Ectodermal cell (in vitro differentiated cells): ENCODE measurements around the gene SUN2.

Source experiments
- H3K27ac ChIP-seq: 2 replicates; pipeline ENCODE4 v1.7.0; 2013; ENCODE audit warnings: mild to moderate bottlenecking, low read depth, low read length; ENCODE audit not compliant: insufficient read depth, poor library complexity, severe bottlenecking
- H3K27me3 ChIP-seq: 2 replicates; pipeline ENCODE4 v1.7.0; 2013; ENCODE audit warnings: mild to moderate bottlenecking, low read length; ENCODE audit not compliant: insufficient read depth, control insufficient read depth, poor library complexity, severe bottlenecking
- H3K36me3 ChIP-seq: one replicate; pipeline ENCODE4 v1.7.0; 2013; ENCODE audit warnings: low read length; ENCODE audit not compliant: control insufficient read depth, insufficient read depth
- H3K4me1 ChIP-seq: one replicate; pipeline ENCODE4 v1.7.0; 2013; ENCODE audit warnings: low read length; ENCODE audit not compliant: control insufficient read depth, insufficient read depth
- H3K4me3 ChIP-seq: 2 replicates; pipeline ENCODE4 v1.7.0; 2013; ENCODE audit warnings: low read depth, low read length, control low read depth; ENCODE audit not compliant: insufficient read depth
- H3K9me3 ChIP-seq: 2 replicates; pipeline ENCODE4 v1.7.0; 2013; ENCODE audit warnings: mild to moderate bottlenecking, low read length, moderate library complexity; ENCODE audit not compliant: control insufficient read depth
- WGBS, 2 experiments: methylation state at CpG; one replicate each; pipeline ENCODE4 v1.1.7; 2013; ENCODE audit warnings: missing lambda C conversion rate in 2 of 2; 5-methylcytosine and 5-hydroxymethylcytosine counted together

SUN2 gene

GRCh38 chr22:38753948-38754750, 1.6 kb downstream of the SUN2 start:
- H3K4me3 ChIP-seq, result peak overlapping the region; percentile 19
- 48 to 50% methylated on average over 12 of the region's 12 CpGs for WGBS, 2 experiments
- H3K4me1 ChIP-seq, result peaks cover 14% of the 10 kb centered on the region
- no peaks in the 10 kb centered on the region for H3K36me3 ChIP-seq
- H3K9me3 ChIP-seq, result no peaks in the 10 kb centered on the region
- H3K27ac ChIP-seq, result no peak overlapping the region
- H3K27me3 ChIP-seq, result peaks cover 14% of the 10 kb centered on the region

GRCh38 chr22:38751422-38752346, 4.1 kb downstream of the SUN2 start:
- no peak overlapping the region for H3K27ac ChIP-seq
- peaks cover 9% of the 10 kb centered on the region for H3K4me1 ChIP-seq
- no peaks in the 10 kb centered on the region for H3K36me3 ChIP-seq
- 90 to 92% methylated on average over 24 of the region's 24 CpGs for WGBS, 2 experiments
- no peaks in the 10 kb centered on the region for H3K9me3 ChIP-seq
- H3K27me3 ChIP-seq, result peaks cover 6% of the 10 kb centered on the region
- no peak overlapping the region for H3K4me3 ChIP-seq

- Histone ChIP-seq H3K36me3 (no peaks in the 10 kb centered on the region), H3K4me3 (no peak overlapping the region), H3K27me3 (no peaks in the 10 kb centered on the region), H3K27ac (no peak overlapping the region), H3K4me1 (peaks cover 9% of the 10 kb centered on the region), H3K9me3 (no peaks in the 10 kb centered on the region)
- WGBS, 2 experiments, result 94% methylated on average over 12 of the region's 12 CpGs
Observed at GRCh38 chr22:38751066-38751421, 4.8 kb downstream of the SUN2 start.

- H3K27ac ChIP-seq, result no peak overlapping the region
- H3K4me1 ChIP-seq, result peaks cover 9% of the 10 kb centered on the region
- WGBS, 2 experiments, result 93 to 94% methylated on average over 17 of the region's 17 CpGs
- no peaks in the 10 kb centered on the region for H3K9me3 ChIP-seq
- H3K4me3 ChIP-seq, result no peak overlapping the region
- H3K36me3 ChIP-seq, result no peaks in the 10 kb centered on the region
- H3K27me3 ChIP-seq, result no peaks in the 10 kb centered on the region
Observed at GRCh38 chr22:38750638-38751037, 5.2 kb downstream of the SUN2 start.

- 95 to 96% methylated on average over 14 of the region's 14 CpGs for WGBS, 2 experiments
- H3K36me3 ChIP-seq, result peaks cover under 1% of the 10 kb centered on the region
- no peaks in the 10 kb centered on the region for H3K9me3 ChIP-seq
- H3K27me3 ChIP-seq, result no peaks in the 10 kb centered on the region
- peaks cover 8% of the 10 kb centered on the region for H3K4me1 ChIP-seq
- no peak overlapping the region for H3K4me3 ChIP-seq
- no peak overlapping the region for H3K27ac ChIP-seq
Observed at GRCh38 chr22:38750104-38750503, 5.7 kb downstream of the SUN2 start.

GRCh38 chr22:38748487-38749136, 7.2 kb downstream of the SUN2 start:
- Histone ChIP-seq H3K27me3 (no peaks in the 10 kb centered on the region), H3K4me3 (no peak overlapping the region), H3K36me3 (peaks cover 8% of the 10 kb centered on the region), H3K9me3 (no peaks in the 10 kb centered on the region), H3K4me1 (peaks cover under 1% of the 10 kb centered on the region), H3K27ac (no peak overlapping the region)
- WGBS, 2 experiments, result 87 to 89% methylated on average over 14 of the region's 14 CpGs

- Histone ChIP-seq H3K27ac (no peak overlapping the region), H3K27me3 (no peaks in the 10 kb centered on the region), H3K36me3 (peaks cover 12% of the 10 kb centered on the region), H3K9me3 (no peaks in the 10 kb centered on the region), H3K4me3 (no peak overlapping the region), H3K4me1 (no peaks in the 10 kb centered on the region)
- 91 to 92% methylated on average over 14 of the region's 14 CpGs for WGBS, 2 experiments
Observed at GRCh38 chr22:38745676-38746460, 9.9 kb downstream of the SUN2 start.

- Histone ChIP-seq H3K27me3 (no peaks in the 10 kb centered on the region), H3K36me3 (peaks cover 16% of the 10 kb centered on the region), H3K9me3 (no peaks in the 10 kb centered on the region), H3K4me1 (no peaks in the 10 kb centered on the region), H3K4me3 (no peak overlapping the region), H3K27ac (no peak overlapping the region)
- WGBS, 2 experiments, result 93 to 97% methylated on average over 5 to 6 of the region's 6 CpGs
Observed at GRCh38 chr22:38744981-38745380, 10.8 kb downstream of the SUN2 start.

- H3K36me3 ChIP-seq, result peaks cover 19% of the 10 kb centered on the region
- no peak overlapping the region for H3K27ac ChIP-seq
- H3K4me1 ChIP-seq, result no peaks in the 10 kb centered on the region
- 93 to 94% methylated on average over 25 of the region's 25 CpGs for WGBS, 2 experiments
- H3K9me3 ChIP-seq, result no peaks in the 10 kb centered on the region
- H3K27me3 ChIP-seq, result no peaks in the 10 kb centered on the region
- no peak overlapping the region for H3K4me3 ChIP-seq
Observed at GRCh38 chr22:38742176-38742942, 13.4 kb downstream of the SUN2 start.
